Measurements from ENCODE around the gene BHLHE23. TPM values are rescaled to one million over a fixed set of nuclear protein-coding genes. Genes with fewer than 3 reads are reported as not detected.

The BHLHE23 gene
- total RNA-seq, 1 experiment from 2014 or later: not detected

- Histone ChIP-seq H4K20me1 (ENCODE audit: insufficient read depth) (no peaks in the 10 kb centered on the region), H2AFZ (ENCODE audit: low read depth, low read length, poor library complexity, severe bottlenecking) (peak overlapping the region; percentile 58), H3K9me2 (ENCODE audit: insufficient read depth) (no peaks in the 10 kb centered on the region; the same call in 1 of the 2 replicates), H3K79me2 (ENCODE audit: insufficient read depth, low read length) (no peaks in the 10 kb centered on the region), H3K27ac (ENCODE audit: low read depth, low read length) (no peak overlapping the region), H3K27me3 (ENCODE audit: insufficient read depth, low read length) (no peaks in the 10 kb centered on the region), H3K36me3 (ENCODE audit: control insufficient read depth in 1 of 2, insufficient read depth in 2 of 2, low read length in 2 of 2) (no peaks in the 10 kb centered on the region), H3K4me2 (ENCODE audit: low read length) (peak overlapping the region; percentile 59), H3K9ac (ENCODE audit: low read length) (no peak overlapping the region), H3K4me3 (replicated peaks in 1 of 2; ENCODE audit: low read depth in 1 of 2, low read length in 2 of 2) (no peak overlapping the region), H3K9me3 (ENCODE audit: control insufficient read depth in 1 of 2, insufficient read depth in 1 of 2, low read depth in 1 of 2, low read length in 2 of 2) (no peaks in the 10 kb centered on the region), H3K4me1 (ENCODE audit: control insufficient read depth in 1 of 2, insufficient read depth in 2 of 2, low read length in 2 of 2) (peaks cover 0 to 9% of the 10 kb centered on the region in 2 experiments; a peak in 1 of 4 replicates)
- ChIA-PET RAD21 (ENCODE audit: low non-redundant PET in 1 of 2, low total read pairs in 2 of 2, uncharacterized antibody in 2 of 2, unreplicated experiment in 2 of 2) (interaction anchor here (1.1 to 1.6 kb wide), 3 partner anchors 36 to 38 kb away, joined by 3 to 13 read pairs (median 10); no protein-coding TSS in a partner anchor), CTCF (interaction anchor here (0.8 to 1.8 kb wide), 8 partner anchors 10 to 186 kb away, joined by 3 to 27 read pairs (median 4); no protein-coding TSS in a partner anchor), POLR2A (interaction anchor here (0.9 to 1.4 kb wide), 2 partner anchors 36 to 133 kb away, joined by 4 to 5 read pairs; no protein-coding TSS in a partner anchor)
- ATAC-seq: peak; percentile 33
- DNase-seq (ENCODE audit: low read depth, low spot score): no peak
- intact Hi-C loops (cut with micrococcal nuclease): loop anchor here (1.0 to 2.0 kb wide), 4 partner anchors 36 to 186 kb away; no protein-coding TSS in a partner anchor
- BruUV-seq (replicated peaks): no TSS peak
- no peak for TF ChIP-seq POLR2AphosphoS5 (IDR thresholded peaks at IDR 0.05; ENCODE audit: low read depth, low read length)
- TF ChIP-seq ZFX (IDR thresholded peaks at IDR 0.05): no peak
- no peak for TF ChIP-seq ZNF274 (IDR thresholded peaks at IDR 0.05; ENCODE audit: low read depth, low read length)
- TF ChIP-seq EZH2 (IDR thresholded peaks at IDR 0.05): no peak
- no peak for TF ChIP-seq CEBPB (IDR thresholded peaks at IDR 0.05; ENCODE audit: low read depth)
- no peak for TF ChIP-seq CBX3 (IDR thresholded peaks at IDR 0.05; ENCODE audit: low read depth)
- no peak for TF ChIP-seq JUND (IDR thresholded peaks at IDR 0.05)
- TF ChIP-seq SRF (IDR thresholded peaks at IDR 0.05; ENCODE audit: low read depth): no peak
- no peak for TF ChIP-seq FOSL1 (IDR thresholded peaks at IDR 0.05; ENCODE audit: low read depth)
- TF ChIP-seq MAX (IDR thresholded peaks at IDR 0.05): no peak
- no peak for TF ChIP-seq TCF7L2 (IDR thresholded peaks at IDR 0.05; ENCODE audit: borderline replicate concordance, extremely low read depth, insufficient read depth, insufficient read length)
- TF ChIP-seq YY1 (IDR thresholded peaks at IDR 0.05; ENCODE audit: extremely low read depth, insufficient replicate concordance, low read depth, low read length): no peak
- TF ChIP-seq EZH2phosphoT487 (IDR thresholded peaks at IDR 0.05; ENCODE audit: borderline replicate concordance): no peak
- TF ChIP-seq ELF1 (IDR thresholded peaks at IDR 0.05; ENCODE audit: borderline replicate concordance, low read depth): no peak
- TF ChIP-seq SIN3A (IDR thresholded peaks at IDR 0.05; ENCODE audit: low read depth): no peak
- TF ChIP-seq REST (IDR thresholded peaks at IDR 0.05; ENCODE audit: low read depth): no peak
- no peak for TF ChIP-seq CTCF (IDR thresholded peaks at IDR 0.05 in 2 of 3, conservative IDR thresholded peaks at IDR 0.05 in 1 of 3; ENCODE audit: borderline replicate concordance in 1 of 3, insufficient read depth in 1 of 3, low read depth in 2 of 3, low read length in 2 of 3)
- no peak for TF ChIP-seq EGR1 (IDR thresholded peaks at IDR 0.05; ENCODE audit: low read depth)
- TF ChIP-seq POLR2A (IDR thresholded peaks at IDR 0.05; ENCODE audit: borderline replicate concordance, extremely low read depth, insufficient read depth, insufficient read length): no peak
- no peak for TF ChIP-seq ZBTB33 (IDR thresholded peaks at IDR 0.05; ENCODE audit: extremely low read depth, insufficient replicate concordance, low read length)
These were observed 1.8 kb upstream of the BHLHE23 start for GRCh38 chr20:63008541-63009044.

Data from HCT116 (cell line).